ENCODE results near the gene DYDC2. TPM values are rescaled to one million over a fixed set of nuclear protein-coding genes. Genes with fewer than 3 reads are reported as not detected.

Gene DYDC2
- total RNA-seq, 2 experiments from 2014 or later = not detected

- Mint-ChIP-seq H3K4me1 (ENCODE audit: low read depth) (no peaks in the 10 kb centered on the region), H3K27ac (no peak overlapping the region), H3K9me3 (peaks cover 7% of the 10 kb centered on the region), H3K27me3 (no peaks in the 10 kb centered on the region), H3K4me3 (no peak overlapping the region), H3K36me3 (ENCODE audit: low read depth) (peaks cover 8% of the 10 kb centered on the region)
- TF ChIP-seq, protein P1, sequence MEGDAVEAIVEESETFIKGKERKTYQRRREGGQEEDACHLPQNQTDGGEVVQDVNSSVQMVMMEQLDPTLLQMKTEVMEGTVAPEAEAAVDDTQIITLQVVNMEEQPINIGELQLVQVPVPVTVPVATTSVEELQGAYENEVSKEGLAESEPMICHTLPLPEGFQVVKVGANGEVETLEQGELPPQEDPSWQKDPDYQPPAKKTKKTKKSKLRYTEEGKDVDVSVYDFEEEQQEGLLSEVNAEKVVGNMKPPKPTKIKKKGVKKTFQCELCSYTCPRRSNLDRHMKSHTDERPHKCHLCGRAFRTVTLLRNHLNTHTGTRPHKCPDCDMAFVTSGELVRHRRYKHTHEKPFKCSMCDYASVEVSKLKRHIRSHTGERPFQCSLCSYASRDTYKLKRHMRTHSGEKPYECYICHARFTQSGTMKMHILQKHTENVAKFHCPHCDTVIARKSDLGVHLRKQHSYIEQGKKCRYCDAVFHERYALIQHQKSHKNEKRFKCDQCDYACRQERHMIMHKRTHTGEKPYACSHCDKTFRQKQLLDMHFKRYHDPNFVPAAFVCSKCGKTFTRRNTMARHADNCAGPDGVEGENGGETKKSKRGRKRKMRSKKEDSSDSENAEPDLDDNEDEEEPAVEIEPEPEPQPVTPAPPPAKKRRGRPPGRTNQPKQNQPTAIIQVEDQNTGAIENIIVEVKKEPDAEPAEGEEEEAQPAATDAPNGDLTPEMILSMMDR (IDR thresholded peaks at IDR 0.05) = no peak
- ATAC-seq (ENCODE audit: poor library complexity) = no peak
- H3K27me3 ChIP-seq (ENCODE audit: control insufficient read depth in 1 of 2, insufficient read depth in 2 of 2, low read length in 2 of 2) = no peaks in the 10 kb centered on the region
- no peak overlapping the region for H3K27ac ChIP-seq (ENCODE audit: low read depth in 1 of 2, low read length in 2 of 2)
- no peak for DNase-seq
- H3K4me3 ChIP-seq (ENCODE audit: low read length) = no peak overlapping the region
- peaks cover 0 to 21% of the 10 kb centered on the region in 2 experiments for H3K9me3 ChIP-seq (ENCODE audit: control insufficient read depth in 1 of 2, insufficient read depth in 1 of 2, low read length in 2 of 2)
- no peaks in the 10 kb centered on the region for H3K4me1 ChIP-seq (ENCODE audit: insufficient read depth, low read length)
- POLR2A ChIA-PET = no interaction called here
- CTCF ChIA-PET = interaction anchor here (1.3 kb wide), 1 partner anchor 298 kb away, joined by 4 read pairs; no protein-coding TSS in a partner anchor
- intact Hi-C loops (cut with DNase I, micrococcal nuclease) = no loop called here
- no peaks in the 10 kb centered on the region for H3K36me3 ChIP-seq (ENCODE audit: insufficient read depth, low read length)
These were observed 8.9 kb downstream of the DYDC2 start for GRCh38 chr10:80365510-80365909.

DNA sequence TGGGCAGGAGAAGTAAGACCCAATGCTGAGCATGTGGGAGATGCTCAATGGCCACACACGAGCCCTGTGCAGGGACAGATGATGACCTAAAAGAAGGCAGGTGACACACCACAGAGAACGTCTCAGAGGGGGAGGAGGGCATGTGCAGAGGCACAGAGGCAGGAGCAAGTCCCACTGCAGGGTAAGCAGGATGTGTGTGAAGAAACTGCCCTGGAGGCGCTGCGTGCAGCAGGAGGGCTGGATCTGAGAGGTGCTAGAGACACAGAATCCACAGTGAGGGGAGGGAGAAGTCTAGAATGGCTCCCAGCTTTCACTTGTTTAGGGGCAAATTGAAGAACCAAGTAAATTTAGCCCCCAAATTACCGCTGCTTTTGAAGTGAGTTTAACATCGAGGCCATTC is 14.9 kb downstream of the DYDC2 start:
- Histone ChIP-seq H3K4me3 (ENCODE audit: low read length) (no peak overlapping the region), H3K27ac (ENCODE audit: low read depth in 1 of 2, low read length in 2 of 2) (no peak overlapping the region), H3K4me1 (ENCODE audit: insufficient read depth, low read length) (no peaks in the 10 kb centered on the region), H3K9me3 (ENCODE audit: control insufficient read depth in 1 of 2, insufficient read depth in 1 of 2, low read length in 2 of 2) (peaks cover 0 to 18% of the 10 kb centered on the region in 2 experiments), H3K27me3 (ENCODE audit: control insufficient read depth in 1 of 2, insufficient read depth in 2 of 2, low read length in 2 of 2) (no peaks in the 10 kb centered on the region), H3K36me3 (ENCODE audit: insufficient read depth, low read length) (no peaks in the 10 kb centered on the region)
- ChIA-PET CTCF (no interaction called here), POLR2A (no interaction called here)
- TF ChIP-seq, protein P1 (IDR thresholded peaks at IDR 0.05) = no peak
- Mint-ChIP-seq H3K27me3 (no peaks in the 10 kb centered on the region), H3K4me1 (ENCODE audit: low read depth) (no peaks in the 10 kb centered on the region), H3K27ac (no peak overlapping the region), H3K36me3 (ENCODE audit: low read depth) (peaks cover 8% of the 10 kb centered on the region), H3K4me3 (no peak overlapping the region), H3K9me3 (peaks cover 7% of the 10 kb centered on the region)
- intact Hi-C loops (cut with DNase I, micrococcal nuclease) = no loop called here
- DNase-seq = no peak
- ATAC-seq (ENCODE audit: poor library complexity) = no peak

DNA sequence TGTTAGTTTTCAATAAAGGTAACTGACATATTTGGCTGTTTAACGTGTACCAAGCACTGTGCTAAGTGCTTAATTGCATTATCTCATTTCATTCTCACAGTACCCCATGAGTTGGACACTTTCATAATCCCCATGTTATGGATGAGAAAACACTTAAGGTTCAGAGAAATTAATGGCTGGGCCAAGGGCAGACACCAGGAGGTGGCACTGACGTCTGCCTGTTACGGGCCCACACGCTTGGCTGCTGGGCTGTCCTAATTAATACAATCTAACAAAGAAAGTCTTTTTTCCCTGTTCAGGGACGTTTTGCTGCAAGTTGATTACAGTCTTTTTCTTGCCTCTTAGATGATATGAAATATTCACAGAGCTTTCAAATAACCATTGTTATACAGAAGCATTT is 16.1 kb downstream of the DYDC2 start:
- TF ChIP-seq, protein P1 (IDR thresholded peaks at IDR 0.05) = no peak
- H3K9me3 ChIP-seq (ENCODE audit: control insufficient read depth in 1 of 2, insufficient read depth in 1 of 2, low read length in 2 of 2) = peaks cover 0 to 6% of the 10 kb centered on the region in 2 experiments
- Mint-ChIP-seq H3K9me3 (peaks cover 3% of the 10 kb centered on the region), H3K36me3 (ENCODE audit: low read depth) (peaks cover 8% of the 10 kb centered on the region), H3K4me3 (no peak overlapping the region), H3K27ac (no peak overlapping the region), H3K27me3 (no peaks in the 10 kb centered on the region), H3K4me1 (ENCODE audit: low read depth) (peaks cover 3% of the 10 kb centered on the region)
- H3K36me3 ChIP-seq (ENCODE audit: insufficient read depth, low read length) = no peaks in the 10 kb centered on the region
- H3K27ac ChIP-seq (ENCODE audit: low read depth in 1 of 2, low read length in 2 of 2) = no peak overlapping the region
- no peak for DNase-seq
- no peak for ATAC-seq (ENCODE audit: poor library complexity)
- CTCF ChIA-PET = interaction anchor here (0.7 kb wide), 1 partner anchor 1129 kb away, joined by 3 read pairs; no protein-coding TSS in a partner anchor
- POLR2A ChIA-PET = no interaction called here
- H3K4me3 ChIP-seq (ENCODE audit: low read length) = no peak overlapping the region
- H3K27me3 ChIP-seq (ENCODE audit: control insufficient read depth in 1 of 2, insufficient read depth in 2 of 2, low read length in 2 of 2) = no peaks in the 10 kb centered on the region
- intact Hi-C loops (cut with DNase I, micrococcal nuclease) = no loop called here
- H3K4me1 ChIP-seq (ENCODE audit: insufficient read depth, low read length) = no peaks in the 10 kb centered on the region

All from CD4-positive, alpha-beta T cell (primary cell).